Stimulated activated CD8-positive, alpha-beta memory T cell treated with anti-CD3 and anti-CD28 coated beads, Interleukin-7, amount 100 ng/mL, for 24 hours (primary cell): Measurements from ENCODE around the gene SH3PXD2B.
A peak's percentile ranks its signal among the peaks of the same experiment; 100 is the strongest.
"Not testable (repeated sequence)": the region's sequence is repeated elsewhere in the genome, so short reads cannot be mapped to it uniquely, and the experiment has no call there.

ENCODE experiments used
- DNase-seq: peaks from one replicate; pipeline ENCODE4 v3.0.0-alpha.2; 2020; ENCODE audit warnings: low read depth

The SH3PXD2B gene

GRCh38 chr5:172417983-172418630, 36.2 kb downstream of the SH3PXD2B start:
- no peak for DNase-seq

GRCh38 chr5:172417130-172417841, 37.0 kb downstream of the SH3PXD2B start:
- no peak for DNase-seq

- DNase-seq, result no peak
Measured at GRCh38 chr5:172415362-172416275, 38.7 kb downstream of the SH3PXD2B start.

GRCh38 chr5:172414531-172415361, 39.6 kb downstream of the SH3PXD2B start:
- no peak for DNase-seq

GRCh38 chr5:172413601-172414171, 40.6 kb downstream of the SH3PXD2B start:
- DNase-seq, result no peak

GRCh38 chr5:172412724-172413286, 41.5 kb downstream of the SH3PXD2B start:
- DNase-seq, result no peak

- DNase-seq, result peak; percentile 9
Measured at GRCh38 chr5:172411484-172412072, 42.7 kb downstream of the SH3PXD2B start.

GRCh38 chr5:172410662-172411483, 43.5 kb downstream of the SH3PXD2B start:
- no peak for DNase-seq

- no peak for DNase-seq
Measured at GRCh38 chr5:172410160-172410559, 44.2 kb downstream of the SH3PXD2B start.

GRCh38 chr5:172409477-172409876, 44.8 kb downstream of the SH3PXD2B start:
- DNase-seq, result not testable (repeated sequence)

GRCh38 chr5:172407822-172408221, 46.5 kb downstream of the SH3PXD2B start:
- no peak for DNase-seq

- no peak for DNase-seq
Measured at GRCh38 chr5:172407241-172407691, 47.1 kb downstream of the SH3PXD2B start.

- no peak for DNase-seq
Measured at GRCh38 chr5:172405226-172406107, 48.9 kb downstream of the SH3PXD2B start.

GRCh38 chr5:172404746-172405145, 49.6 kb downstream of the SH3PXD2B start:
- no peak for DNase-seq

GRCh38 chr5:172403817-172404216, 50.5 kb downstream of the SH3PXD2B start:
- no peak for DNase-seq

GRCh38 chr5:172403189-172403796, 51.0 kb downstream of the SH3PXD2B start:
- DNase-seq, result no peak

- DNase-seq, result no peak
Measured at GRCh38 chr5:172402531-172403188, 51.7 kb downstream of the SH3PXD2B start.

- not testable (repeated sequence) for DNase-seq
Measured at GRCh38 chr5:172402031-172402430, 52.3 kb downstream of the SH3PXD2B start.
